WTC11 (cell line): ENCODE data around the gene GRIFIN.

Experiments used
- ATF1 ChIP-seq: sonication (generic); formaldehyde crosslinking; IDR thresholded peaks from 2 replicates; pipeline ENCODE4 v1.8.1; 2023; ENCODE audit warnings: mild to moderate bottlenecking, moderate library complexity, missing genetic modification reagents
- ATF3 ChIP-seq: sonication (generic); formaldehyde crosslinking; conservative IDR thresholded peaks from 2 replicates; pipeline ENCODE4 v1.8.1; 2022; ENCODE audit warnings: mild to moderate bottlenecking, missing genetic modification reagents
- CTCF ChIP-seq: fragments of 200-600 bp; IDR thresholded peaks from 2 replicates; pipeline ENCODE4 v1.8.0; 2022; ENCODE audit warnings: antibody characterized with exemption
- ETV6 ChIP-seq: sonication (generic); formaldehyde crosslinking; IDR thresholded peaks from 2 replicates; pipeline ENCODE4 v1.8.1; 2022; ENCODE audit warnings: mild to moderate bottlenecking, missing genetic modification reagents
- FOXP4 ChIP-seq: sonication (generic); formaldehyde crosslinking; IDR thresholded peaks from 2 replicates; pipeline ENCODE4 v1.8.0; 2022; ENCODE audit warnings: mild to moderate bottlenecking, missing genetic modification reagents
- IRF2 ChIP-seq: sonication (generic); formaldehyde crosslinking; IDR thresholded peaks from 2 replicates; pipeline ENCODE4 v1.8.0; 2022; ENCODE audit warnings: low read depth, missing genetic modification reagents, borderline replicate concordance
- OVOL2 ChIP-seq: fragments of 250-450 bp; sonication (Bioruptor Pico); IDR thresholded peaks from 2 replicates; pipeline ENCODE4 v1.9.0; 2021; ENCODE audit warnings: mild to moderate bottlenecking, borderline replicate concordance
- SP1 ChIP-seq: sonication (generic); formaldehyde crosslinking; conservative IDR thresholded peaks from 2 replicates; pipeline ENCODE4 v1.8.1; 2022; ENCODE audit warnings: missing genetic modification reagents
- ZNF121 ChIP-seq: sonication (generic); formaldehyde crosslinking; IDR thresholded peaks from 2 replicates; pipeline ENCODE4 v1.8.0; 2023; ENCODE audit warnings: missing genetic modification reagents
- ZNF416 ChIP-seq: fragments of 250-450 bp; sonication (Bioruptor Pico); IDR thresholded peaks from 2 replicates; pipeline ENCODE4 v1.9.0; 2021; ENCODE audit warnings: mild to moderate bottlenecking, inconsistent platforms
- TF ChIP-seq, protein P1 (sequence below): sonication (generic); formaldehyde crosslinking; IDR thresholded peaks from 2 replicates; pipeline ENCODE4 v1.8.0; 2022; ENCODE audit warnings: mild to moderate bottlenecking, missing genetic modification reagents
- TF ChIP-seq, protein P2 (sequence below): sonication (generic); formaldehyde crosslinking; IDR thresholded peaks from 2 replicates; pipeline ENCODE4 v1.8.1; 2023; ENCODE audit warnings: mild to moderate bottlenecking, missing genetic modification reagents, moderate library complexity
- TF ChIP-seq, protein P3 (sequence below): sonication (generic); formaldehyde crosslinking; IDR thresholded peaks from 2 replicates; pipeline ENCODE4 v1.8.0; 2022; ENCODE audit warnings: mild to moderate bottlenecking, missing genetic modification reagents

GRCh38 chr7:2479276-2480069 is 3.3 kb upstream of the GRIFIN start:
- no peak for TF ChIP-seq CTCF
- TF ChIP-seq, protein P1, sequence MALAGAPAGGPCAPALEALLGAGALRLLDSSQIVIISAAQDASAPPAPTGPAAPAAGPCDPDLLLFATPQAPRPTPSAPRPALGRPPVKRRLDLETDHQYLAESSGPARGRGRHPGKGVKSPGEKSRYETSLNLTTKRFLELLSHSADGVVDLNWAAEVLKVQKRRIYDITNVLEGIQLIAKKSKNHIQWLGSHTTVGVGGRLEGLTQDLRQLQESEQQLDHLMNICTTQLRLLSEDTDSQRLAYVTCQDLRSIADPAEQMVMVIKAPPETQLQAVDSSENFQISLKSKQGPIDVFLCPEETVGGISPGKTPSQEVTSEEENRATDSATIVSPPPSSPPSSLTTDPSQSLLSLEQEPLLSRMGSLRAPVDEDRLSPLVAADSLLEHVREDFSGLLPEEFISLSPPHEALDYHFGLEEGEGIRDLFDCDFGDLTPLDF (CRISPR knock-in tag), result no peak
- TF ChIP-seq ZNF416 (CRISPR knock-in tag), result no peak
- TF ChIP-seq ETV6 (CRISPR knock-in tag), result no peak
- no peak for TF ChIP-seq ATF3 (CRISPR knock-in tag)
- no peak for TF ChIP-seq ZNF121 (CRISPR knock-in tag)
- no peak for TF ChIP-seq FOXP4 (CRISPR knock-in tag)
- no peak for TF ChIP-seq IRF2 (CRISPR knock-in tag)
- TF ChIP-seq, protein P2, sequence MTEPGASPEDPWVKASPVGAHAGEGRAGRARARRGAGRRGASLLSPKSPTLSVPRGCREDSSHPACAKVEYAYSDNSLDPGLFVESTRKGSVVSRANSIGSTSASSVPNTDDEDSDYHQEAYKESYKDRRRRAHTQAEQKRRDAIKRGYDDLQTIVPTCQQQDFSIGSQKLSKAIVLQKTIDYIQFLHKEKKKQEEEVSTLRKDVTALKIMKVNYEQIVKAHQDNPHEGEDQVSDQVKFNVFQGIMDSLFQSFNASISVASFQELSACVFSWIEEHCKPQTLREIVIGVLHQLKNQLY (CRISPR knock-in tag), result no peak
- TF ChIP-seq, protein P3, sequence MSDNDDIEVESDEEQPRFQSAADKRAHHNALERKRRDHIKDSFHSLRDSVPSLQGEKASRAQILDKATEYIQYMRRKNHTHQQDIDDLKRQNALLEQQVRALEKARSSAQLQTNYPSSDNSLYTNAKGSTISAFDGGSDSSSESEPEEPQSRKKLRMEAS (CRISPR knock-in tag), result no peak
- no peak for TF ChIP-seq SP1 (CRISPR knock-in tag)
- TF ChIP-seq ATF1, result no peak
- TF ChIP-seq OVOL2 (CRISPR knock-in tag), result no peak
